ENCODE data around the gene CROCC2. TPM values are rescaled to one million over a fixed set of nuclear protein-coding genes. Genes with fewer than 3 reads are reported as not detected.

CROCC2 gene
- total and polyA plus RNA-seq, 12 donors, result 0.07 to 0.65 (median 0.28) TPM; not detected in 6

DNA sequence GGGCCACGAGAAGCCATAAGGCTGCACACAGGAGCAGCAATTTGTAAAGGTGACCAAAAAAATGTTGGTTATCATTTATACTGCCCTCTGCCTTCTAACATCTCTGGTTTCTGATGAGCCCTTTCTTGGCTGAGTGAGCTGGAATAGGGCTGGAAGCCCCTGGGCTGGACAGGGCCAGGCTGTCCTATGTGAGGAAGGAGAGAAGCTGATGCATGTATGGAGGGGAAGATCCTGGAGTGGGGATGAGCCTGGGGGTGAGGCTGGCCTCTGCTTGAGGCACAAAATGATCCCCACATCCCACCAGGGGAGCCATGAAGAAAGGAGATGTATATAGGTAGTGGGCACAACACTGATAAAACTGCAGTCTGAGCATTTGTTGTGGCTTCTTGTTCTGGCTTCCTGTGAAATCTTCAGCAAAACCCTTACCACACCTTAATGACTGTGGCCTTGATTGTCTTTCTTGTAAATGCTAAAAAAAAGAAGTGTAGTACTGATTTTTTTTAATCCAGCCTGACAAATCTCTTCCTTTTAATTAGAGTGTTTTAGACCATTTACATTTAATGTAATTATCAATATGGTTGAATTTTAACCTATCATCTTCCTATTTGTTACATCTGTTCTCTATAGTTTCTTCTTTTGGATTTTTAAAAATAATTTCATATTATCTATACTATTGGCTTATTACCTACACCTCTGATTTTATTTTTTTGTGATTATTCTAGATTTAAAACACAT is 97.9 kb downstream of the CROCC2 start:
- DNase-seq, result no peak
- H3K4me1 ChIP-seq (replicated peaks in 1 of 2), result peaks cover 5 to 16% of the 10 kb centered on the region in 2 donors
- intact Hi-C loops (cut with DNase I), result no loop called here
- H3K4me3 ChIP-seq, result no peak overlapping the region
- no peak for TF ChIP-seq POLR2A (IDR thresholded peaks at IDR 0.05)
- TF ChIP-seq, protein P1, sequence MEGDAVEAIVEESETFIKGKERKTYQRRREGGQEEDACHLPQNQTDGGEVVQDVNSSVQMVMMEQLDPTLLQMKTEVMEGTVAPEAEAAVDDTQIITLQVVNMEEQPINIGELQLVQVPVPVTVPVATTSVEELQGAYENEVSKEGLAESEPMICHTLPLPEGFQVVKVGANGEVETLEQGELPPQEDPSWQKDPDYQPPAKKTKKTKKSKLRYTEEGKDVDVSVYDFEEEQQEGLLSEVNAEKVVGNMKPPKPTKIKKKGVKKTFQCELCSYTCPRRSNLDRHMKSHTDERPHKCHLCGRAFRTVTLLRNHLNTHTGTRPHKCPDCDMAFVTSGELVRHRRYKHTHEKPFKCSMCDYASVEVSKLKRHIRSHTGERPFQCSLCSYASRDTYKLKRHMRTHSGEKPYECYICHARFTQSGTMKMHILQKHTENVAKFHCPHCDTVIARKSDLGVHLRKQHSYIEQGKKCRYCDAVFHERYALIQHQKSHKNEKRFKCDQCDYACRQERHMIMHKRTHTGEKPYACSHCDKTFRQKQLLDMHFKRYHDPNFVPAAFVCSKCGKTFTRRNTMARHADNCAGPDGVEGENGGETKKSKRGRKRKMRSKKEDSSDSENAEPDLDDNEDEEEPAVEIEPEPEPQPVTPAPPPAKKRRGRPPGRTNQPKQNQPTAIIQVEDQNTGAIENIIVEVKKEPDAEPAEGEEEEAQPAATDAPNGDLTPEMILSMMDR (IDR thresholded peaks at IDR 0.05), result no peak
- H3K36me3 ChIP-seq (replicated peaks in 1 of 2), result no peaks in the 10 kb centered on the region
- H3K27ac ChIP-seq, result no peak overlapping the region
- peaks cover 0 to 18% (median 8%) of the 10 kb centered on the region in 3 donors for H3K9me3 ChIP-seq (replicated peaks in 1 of 3)
- 63 to 100% (median 99%) methylated on average over 1 of the region's 1 CpG for WGBS, 4 donors
- no peaks in the 10 kb centered on the region for H3K27me3 ChIP-seq

DNA sequence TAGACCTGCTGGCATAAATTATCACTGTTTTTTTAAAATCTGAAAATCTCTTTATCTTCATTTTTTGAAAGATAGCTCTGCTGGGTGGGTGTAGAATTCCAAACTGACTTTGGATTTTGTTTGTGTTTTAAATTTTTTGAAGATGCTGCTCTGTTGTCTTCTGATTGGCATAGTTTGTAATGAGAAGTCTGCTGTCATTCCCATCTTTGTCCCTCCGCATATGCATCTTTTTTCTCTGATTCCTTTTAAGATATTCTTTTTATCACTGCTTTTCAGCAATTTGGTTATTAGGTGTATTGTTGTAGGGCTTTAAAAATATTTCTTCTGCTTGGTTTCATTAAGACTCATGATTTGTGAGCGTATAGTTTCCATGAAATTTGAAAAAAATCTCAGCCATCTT is 99.4 kb downstream of the CROCC2 start:
- Histone ChIP-seq H3K9me3 (replicated peaks in 1 of 3) (peaks cover 0 to 18% (median 8%) of the 10 kb centered on the region in 3 donors), H3K36me3 (replicated peaks in 1 of 2) (no peaks in the 10 kb centered on the region), H3K4me1 (replicated peaks in 1 of 2) (peaks cover 14 to 24% of the 10 kb centered on the region in 2 donors), H3K4me3 (no peak overlapping the region), H3K27me3 (no peaks in the 10 kb centered on the region), H3K27ac (no peak overlapping the region)
- TF ChIP-seq, protein P1 (IDR thresholded peaks at IDR 0.05), result no peak
- no peak for TF ChIP-seq POLR2A (IDR thresholded peaks at IDR 0.05)
- WGBS, 4 donors, result 95 to 100% (median 97%) methylated on average over 2 of the region's 2 CpGs
- intact Hi-C loops (cut with DNase I), result no loop called here
- DNase-seq, result no peak

DNA sequence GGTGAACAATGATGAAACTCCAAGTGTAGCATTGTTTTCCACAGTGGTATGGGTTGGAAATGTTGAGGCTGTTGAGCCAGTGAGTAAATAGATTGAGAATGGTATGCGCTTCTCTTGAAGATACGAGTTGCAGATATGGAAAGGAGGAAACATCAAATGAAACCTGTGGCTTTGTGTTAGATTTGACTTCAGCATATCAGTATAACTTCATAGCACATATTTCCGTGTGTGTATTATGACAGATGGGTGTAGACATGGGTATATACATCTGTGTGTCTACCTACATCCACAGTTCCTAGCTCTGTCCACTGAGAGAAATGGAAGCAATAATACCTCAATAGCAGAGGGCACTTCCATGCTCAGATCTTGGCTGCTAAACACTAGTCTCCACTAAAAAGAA is 100.3 kb downstream of the CROCC2 start:
- WGBS, 4 donors, result 86 to 96% (median 92%) methylated on average over 3 of the region's 3 CpGs
- H3K4me3 ChIP-seq, result no peak overlapping the region

DNA sequence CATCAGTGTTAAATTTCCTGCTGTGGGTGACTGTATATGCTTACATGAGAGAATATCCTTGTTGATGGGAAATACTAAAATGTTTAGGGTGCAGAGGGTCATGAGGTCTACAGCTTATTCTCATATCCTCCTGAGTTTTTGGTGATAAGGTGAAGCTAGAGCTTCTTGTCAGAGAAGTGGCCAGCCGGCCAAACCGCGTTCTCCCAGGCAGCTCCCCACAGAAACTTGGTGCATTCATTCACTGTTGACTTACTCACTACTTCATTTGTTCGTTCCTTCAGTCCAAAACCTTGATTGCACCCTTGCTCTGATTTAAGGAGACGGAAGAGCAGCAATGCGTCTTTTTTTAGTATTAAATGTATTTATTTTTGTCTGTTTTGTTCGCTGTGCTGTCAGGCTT is 101.0 kb downstream of the CROCC2 start:
- TF ChIP-seq, protein P1 (IDR thresholded peaks at IDR 0.05), result no peak
- TF ChIP-seq POLR2A (IDR thresholded peaks at IDR 0.05), result no peak
- DNase-seq, result no peak
- Histone ChIP-seq H3K4me1 (replicated peaks in 1 of 2) (peaks cover 16 to 27% of the 10 kb centered on the region in 2 donors), H3K27me3 (no peaks in the 10 kb centered on the region), H3K9me3 (replicated peaks in 1 of 3) (peaks cover 0 to 18% (median 8%) of the 10 kb centered on the region in 3 donors), H3K36me3 (replicated peaks in 1 of 2) (no peaks in the 10 kb centered on the region), H3K27ac (no peak overlapping the region), H3K4me3 (no peak overlapping the region)
- WGBS, 4 donors, result 92 to 95% (median 93%) methylated on average over 7 of the region's 7 CpGs
- intact Hi-C loops (cut with DNase I), result no loop called here

More for the DNA sequence above, 100.3 kb downstream of the CROCC2 start:
- DNase-seq, result no peak
- H3K4me1 ChIP-seq (replicated peaks in 1 of 2), result peaks cover 16 to 27% of the 10 kb centered on the region in 2 donors
- intact Hi-C loops (cut with DNase I), result no loop called here
- no peak overlapping the region for H3K27ac ChIP-seq
- H3K36me3 ChIP-seq (replicated peaks in 1 of 2), result no peaks in the 10 kb centered on the region
- H3K9me3 ChIP-seq (replicated peaks in 1 of 3), result peaks cover 0 to 18% (median 8%) of the 10 kb centered on the region in 3 donors
- no peaks in the 10 kb centered on the region for H3K27me3 ChIP-seq
- TF ChIP-seq, protein P1 (IDR thresholded peaks at IDR 0.05), result no peak
- no peak for TF ChIP-seq POLR2A (IDR thresholded peaks at IDR 0.05)
